Nephron progenitor cell (in vitro differentiated cells): Measurements from ENCODE around the gene TOM1L2.
A peak's percentile ranks its signal among the peaks of the same experiment; 100 is the strongest.
"Not testable (repeated sequence)": the region's sequence is repeated elsewhere in the genome, so short reads cannot be mapped to it uniquely, and the experiment has no call there.

Source experiments
- DNase-seq: peaks from one replicate; pipeline ENCODE4 v3.0.0; 2021
- H3K27ac Mint-ChIP-seq: 2 replicates; pipeline ENCODE4 v1.8.0; 2021; ENCODE audit warnings: mild to moderate bottlenecking, moderate library complexity, mixed read lengths
- H3K27me3 Mint-ChIP-seq: 2 replicates; pipeline ENCODE4 v1.8.0; 2021; ENCODE audit warnings: mild to moderate bottlenecking, low read depth, mixed read lengths; ENCODE audit not compliant: poor library complexity
- H3K36me3 Mint-ChIP-seq: 2 replicates; pipeline ENCODE4 v1.8.0; 2021; ENCODE audit warnings: low read depth, mixed read lengths
- H3K4me1 Mint-ChIP-seq: 2 replicates; pipeline ENCODE4 v1.8.0; 2021; ENCODE audit warnings: mixed read lengths
- H3K4me3 Mint-ChIP-seq: 2 replicates; pipeline ENCODE4 v1.8.0; 2021; ENCODE audit warnings: mild to moderate bottlenecking, moderate library complexity, mixed read lengths
- H3K9me3 Mint-ChIP-seq: 2 replicates; pipeline ENCODE4 v1.8.0; 2021; ENCODE audit warnings: mild to moderate bottlenecking, moderate library complexity, mixed read lengths
- CTCF ChIP-seq: fragments of 200-600 bp; sonication (generic); IDR thresholded peaks from 2 replicates; pipeline ENCODE4 v1.5.0; 2021; ENCODE audit warnings: antibody characterized with exemption

The TOM1L2 gene

GRCh38 chr17:18002171-18002570 lies 30.0 kb upstream of the TOM1L2 start:
- H3K27me3 Mint-ChIP-seq, result peaks cover 8% of the 10 kb centered on the region
- no peak overlapping the region for H3K4me3 Mint-ChIP-seq

GRCh38 chr17:18000030-18000408 lies 27.8 kb upstream of the TOM1L2 start:
- H3K9me3 Mint-ChIP-seq, result no peaks in the 10 kb centered on the region
- no peak overlapping the region for H3K4me3 Mint-ChIP-seq
- H3K27me3 Mint-ChIP-seq, result peaks cover 2% of the 10 kb centered on the region
- no peaks in the 10 kb centered on the region for H3K36me3 Mint-ChIP-seq
- peaks cover 21% of the 10 kb centered on the region for H3K4me1 Mint-ChIP-seq
- H3K27ac Mint-ChIP-seq, result no peak overlapping the region
- no peak for TF ChIP-seq CTCF
- DNase-seq, result no peak

More at GRCh38 chr17:18002171-18002570, 30.0 kb upstream of the TOM1L2 start:
- peaks cover 23% of the 10 kb centered on the region for H3K4me1 Mint-ChIP-seq
- H3K9me3 Mint-ChIP-seq, result no peaks in the 10 kb centered on the region
- no peak for TF ChIP-seq CTCF
- H3K36me3 Mint-ChIP-seq, result no peaks in the 10 kb centered on the region
- no peak overlapping the region for H3K27ac Mint-ChIP-seq
- no peak for DNase-seq

- Mint-ChIP-seq H3K27ac (no peak overlapping the region), H3K36me3 (no peaks in the 10 kb centered on the region), H3K4me1 (peaks cover 27% of the 10 kb centered on the region), H3K27me3 (peaks cover 2% of the 10 kb centered on the region), H3K9me3 (no peaks in the 10 kb centered on the region), H3K4me3 (no peak overlapping the region)
- DNase-seq, result no peak
- TF ChIP-seq CTCF, result no peak
Measured at GRCh38 chr17:17999364-18000029, 27.3 kb upstream of the TOM1L2 start.

- H3K4me3 Mint-ChIP-seq, result no peak overlapping the region
- H3K4me1 Mint-ChIP-seq, result peaks cover 29% of the 10 kb centered on the region
- H3K27ac Mint-ChIP-seq, result no peak overlapping the region
- H3K27me3 Mint-ChIP-seq, result peaks cover 4% of the 10 kb centered on the region
- no peak for DNase-seq
- H3K9me3 Mint-ChIP-seq, result no peaks in the 10 kb centered on the region
- no peak for TF ChIP-seq CTCF
- H3K36me3 Mint-ChIP-seq, result no peaks in the 10 kb centered on the region
Measured at GRCh38 chr17:17998934-17999333, 26.7 kb upstream of the TOM1L2 start.

- H3K4me3 Mint-ChIP-seq, DNase-seq, H3K27me3 Mint-ChIP-seq, H3K9me3 Mint-ChIP-seq, H3K36me3 Mint-ChIP-seq, H3K27ac Mint-ChIP-seq: not testable (repeated sequence)
- peaks cover 29% of the 10 kb centered on the region for H3K4me1 Mint-ChIP-seq
Measured at GRCh38 chr17:17995887-17996286, 23.7 kb upstream of the TOM1L2 start.

- Mint-ChIP-seq H3K27ac (no peak overlapping the region), H3K27me3 (peaks cover 5% of the 10 kb centered on the region), H3K36me3 (no peaks in the 10 kb centered on the region)
Measured at GRCh38 chr17:17994271-17995069, 22.3 kb upstream of the TOM1L2 start.

More at GRCh38 chr17:17994271-17995069, 22.3 kb upstream of the TOM1L2 start:
- no peaks in the 10 kb centered on the region for H3K9me3 Mint-ChIP-seq
- peaks cover 26% of the 10 kb centered on the region for H3K4me1 Mint-ChIP-seq
- peak; percentile 37 for TF ChIP-seq CTCF
- H3K4me3 Mint-ChIP-seq, result no peak overlapping the region
- peak; percentile 43 for DNase-seq
